Bronchial epithelial cell (primary cell): ENCODE data around the gene FOLR3. TPM values are rescaled to one million over a fixed set of nuclear protein-coding genes. Genes with fewer than 3 reads are reported as not detected.

Experiments used
- DNase-seq: peaks from one replicate; pipeline ENCODE4 v3.0.0-alpha.2; 2010; ENCODE audit warnings: low read depth
- FAIRE-seq: peaks from 2 replicates; lab custom pipeline; 2011; peaks lifted over from hg19 to GRCh38; lab: Jason Lieb, UNC
- H3K27me3 ChIP-seq: 2 replicates; pipeline ENCODE4 v1.5.1; 2011; ENCODE audit warnings: low read length; ENCODE audit not compliant: control insufficient read depth, insufficient read depth
- H3K36me3 ChIP-seq: 2 replicates; pipeline ENCODE4 v1.5.1; 2011; ENCODE audit warnings: low read length; ENCODE audit not compliant: control insufficient read depth, insufficient read depth
- H3K4me3 ChIP-seq: 2 replicates; pipeline ENCODE4 v1.5.1; 2011; ENCODE audit warnings: mild to moderate bottlenecking, low read depth, low read length, control low read depth
- total RNA-seq: library from RNA; depleted of rRNA; stranded (reverse); fragments of >200 nt; gene quantifications from 2 replicates; pipeline ENCODE4 v1.2.1, GENCODE V29; 2014
- TF ChIP-seq, protein P1 (sequence below): IDR thresholded peaks from 2 replicates; pipeline ENCODE4 v1.5.1; 2011; ENCODE audit warnings: mild to moderate bottlenecking, moderate library complexity, low read length, control low read depth, inconsistent platforms; ENCODE audit not compliant: insufficient read depth, severe bottlenecking

The FOLR3 gene
- total RNA-seq, 1 donor from 2014 or later, result 11.3 TPM

DNA sequence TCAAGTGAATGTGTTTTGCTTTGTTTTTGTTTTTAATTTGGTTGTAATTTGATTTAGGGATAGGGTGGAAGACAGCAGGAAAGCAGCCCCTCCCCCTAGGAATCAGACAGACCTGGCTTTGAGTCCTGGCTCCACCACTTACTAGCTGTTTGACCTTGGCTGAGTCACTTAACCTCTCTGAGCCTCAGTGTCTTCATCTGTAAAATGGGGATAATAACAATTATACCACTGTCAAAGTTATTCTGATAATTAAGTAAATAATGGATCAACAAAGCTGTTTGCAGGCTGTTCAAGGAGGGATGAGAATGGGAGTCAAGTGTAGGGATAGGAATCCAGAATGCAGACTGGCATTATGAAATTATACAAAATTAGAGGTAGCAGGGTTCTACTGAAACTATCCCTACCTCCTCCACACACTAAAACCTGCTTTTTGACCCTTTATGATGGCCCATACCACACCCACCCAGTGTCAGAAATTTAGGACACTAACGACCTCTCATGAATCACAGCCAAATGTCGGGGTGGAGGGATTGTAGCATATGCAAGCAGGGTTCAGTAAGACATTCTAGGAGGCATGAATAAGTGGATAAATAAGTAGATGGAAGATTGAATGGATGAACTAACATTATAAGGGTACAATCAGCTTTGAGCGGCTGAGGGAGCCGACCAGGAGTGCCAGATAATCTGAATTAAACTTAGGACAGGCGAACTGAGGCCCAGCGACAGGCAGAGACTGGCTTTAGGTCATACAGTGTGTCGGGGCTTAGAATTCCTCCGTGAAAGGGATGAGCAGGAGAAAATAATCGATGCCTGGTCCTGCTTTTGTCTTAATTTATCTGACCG, 24.0 kb upstream of the FOLR3 start:
- Histone ChIP-seq H3K27me3 (no peaks in the 10 kb centered on the region), H3K4me3 (peak overlapping the region; percentile 67), H3K36me3 (peaks cover 2% of the 10 kb centered on the region)
- FAIRE-seq (no peak), DNase-seq (no peak)
- TF ChIP-seq, protein P1, sequence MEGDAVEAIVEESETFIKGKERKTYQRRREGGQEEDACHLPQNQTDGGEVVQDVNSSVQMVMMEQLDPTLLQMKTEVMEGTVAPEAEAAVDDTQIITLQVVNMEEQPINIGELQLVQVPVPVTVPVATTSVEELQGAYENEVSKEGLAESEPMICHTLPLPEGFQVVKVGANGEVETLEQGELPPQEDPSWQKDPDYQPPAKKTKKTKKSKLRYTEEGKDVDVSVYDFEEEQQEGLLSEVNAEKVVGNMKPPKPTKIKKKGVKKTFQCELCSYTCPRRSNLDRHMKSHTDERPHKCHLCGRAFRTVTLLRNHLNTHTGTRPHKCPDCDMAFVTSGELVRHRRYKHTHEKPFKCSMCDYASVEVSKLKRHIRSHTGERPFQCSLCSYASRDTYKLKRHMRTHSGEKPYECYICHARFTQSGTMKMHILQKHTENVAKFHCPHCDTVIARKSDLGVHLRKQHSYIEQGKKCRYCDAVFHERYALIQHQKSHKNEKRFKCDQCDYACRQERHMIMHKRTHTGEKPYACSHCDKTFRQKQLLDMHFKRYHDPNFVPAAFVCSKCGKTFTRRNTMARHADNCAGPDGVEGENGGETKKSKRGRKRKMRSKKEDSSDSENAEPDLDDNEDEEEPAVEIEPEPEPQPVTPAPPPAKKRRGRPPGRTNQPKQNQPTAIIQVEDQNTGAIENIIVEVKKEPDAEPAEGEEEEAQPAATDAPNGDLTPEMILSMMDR, result no peak

DNA sequence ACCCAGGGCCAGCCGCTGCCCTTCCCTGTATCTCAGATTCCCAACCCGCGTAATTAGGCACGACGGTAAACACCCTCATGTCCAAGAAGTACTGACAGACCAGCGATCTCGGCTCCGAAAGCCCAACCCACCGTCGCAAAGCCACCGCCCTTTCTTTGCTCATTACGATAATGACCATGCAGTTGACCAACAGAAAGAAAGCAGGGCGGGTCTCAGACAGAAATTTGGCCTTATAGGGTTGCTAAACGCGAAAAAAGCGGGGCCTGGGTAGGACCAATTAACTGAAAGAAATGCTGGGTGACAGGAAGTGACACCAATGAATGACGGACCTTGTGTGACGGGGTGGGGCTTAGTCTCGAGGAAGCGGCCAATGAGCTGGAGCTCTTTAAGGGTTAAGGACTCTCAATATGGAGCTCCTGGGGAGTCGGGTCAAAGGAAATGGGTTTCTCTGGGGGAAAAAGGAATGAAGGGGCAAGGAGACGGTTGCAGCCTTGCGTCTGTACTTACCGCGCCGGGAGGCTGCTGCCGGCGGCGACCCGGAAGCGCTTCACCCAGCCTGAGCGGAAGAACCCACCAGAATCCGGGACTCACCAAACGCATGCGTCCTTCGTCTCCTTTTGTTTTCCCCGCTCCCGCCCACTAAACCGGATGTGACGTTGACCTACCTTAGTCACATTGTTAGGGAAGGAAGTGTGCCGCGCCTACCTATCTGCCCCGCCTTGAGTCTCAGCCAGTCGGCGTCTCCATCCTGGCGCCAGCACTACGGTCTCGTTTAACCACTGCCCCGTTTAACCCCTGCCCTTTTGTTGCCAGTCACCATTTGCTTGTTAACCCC, 23.2 kb upstream of the FOLR3 start, which contains the start of gene ANAPC15:
ANAPC15 (minus strand) TSS at position 553 of the 835 bp plus-strand sequence. CDS start 1,419 bp downstream, outside the sequence.
- Histone ChIP-seq H3K27me3 (no peaks in the 10 kb centered on the region), H3K4me3 (peak within 1 kb of the TSS; percentile 67), H3K36me3 (peaks cover 2% of the 10 kb centered on the region)
- peak; percentile 99 for DNase-seq
- TF ChIP-seq, protein P1, result no peak
- peak; percentile 81 for FAIRE-seq

DNA sequence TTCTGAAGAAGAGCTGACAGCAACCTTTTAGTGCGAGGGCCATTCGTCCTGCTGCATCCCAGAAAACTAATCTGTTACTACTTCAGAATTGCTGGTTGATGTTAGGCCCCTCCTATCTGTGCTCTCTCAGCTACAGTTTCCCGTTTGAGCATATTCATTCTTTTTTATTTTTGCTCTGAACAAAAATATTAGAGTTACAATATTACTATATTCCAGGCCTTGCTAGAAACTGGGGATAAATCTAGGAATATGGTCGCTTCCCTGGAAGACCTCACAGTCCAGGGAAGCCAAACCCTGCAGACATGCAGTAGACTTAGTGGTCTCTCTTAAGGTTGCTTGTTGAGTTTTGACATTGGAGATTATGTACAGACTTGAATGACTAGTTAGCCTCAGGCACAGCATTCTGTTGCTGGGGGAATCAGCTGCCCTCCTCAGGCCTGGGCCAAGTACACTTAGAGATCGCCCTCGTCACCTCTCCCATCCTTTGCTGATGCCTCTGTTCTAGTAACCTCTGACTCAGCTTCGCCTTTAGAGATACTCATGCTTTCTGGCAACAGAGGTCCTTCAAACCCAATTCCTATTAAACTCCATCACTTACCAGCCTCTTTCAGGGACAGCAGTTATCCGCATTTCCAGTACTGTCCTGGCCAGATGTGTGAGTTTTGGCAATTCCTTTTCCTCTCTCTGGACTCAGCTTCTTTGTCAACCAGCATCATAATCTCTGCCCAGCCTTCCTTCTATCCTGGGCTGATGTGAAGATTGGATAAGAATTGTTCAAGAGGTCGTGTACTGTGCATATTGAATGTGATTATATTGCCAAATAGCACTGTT, 22.3 kb upstream of the FOLR3 start:
- peak; percentile 90 for DNase-seq
- no peak for FAIRE-seq
- no peaks in the 10 kb centered on the region for H3K27me3 ChIP-seq
- TF ChIP-seq, protein P1, result no peak
- peak overlapping the region; percentile 67 for H3K4me3 ChIP-seq
- H3K36me3 ChIP-seq, result peaks cover 2% of the 10 kb centered on the region

DNA sequence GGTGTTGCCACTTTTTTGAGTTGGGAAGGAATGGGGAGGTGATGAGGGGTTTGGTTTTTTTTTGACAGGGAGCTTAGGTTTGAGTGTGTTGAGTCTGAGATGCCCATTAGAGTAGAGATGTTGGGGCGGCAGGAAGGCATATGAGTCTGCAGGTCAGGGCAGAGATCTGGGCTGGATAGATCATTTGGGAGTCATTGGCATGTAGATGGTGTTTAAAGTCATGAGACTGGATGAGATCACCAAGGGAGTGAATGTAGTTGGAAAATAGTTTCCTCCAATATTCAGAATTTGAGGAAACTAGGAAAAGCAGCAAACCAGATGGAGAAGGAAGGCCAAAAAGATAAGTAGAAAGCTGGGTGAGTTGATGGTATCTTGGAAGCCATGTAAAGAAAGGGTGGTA, 21.0 kb upstream of the FOLR3 start:
- Histone ChIP-seq H3K36me3 (peaks cover 2% of the 10 kb centered on the region), H3K4me3 (no peak overlapping the region), H3K27me3 (no peaks in the 10 kb centered on the region)
- DNase-seq (peak; percentile 89), FAIRE-seq (no peak)
- TF ChIP-seq, protein P1, result no peak

DNA sequence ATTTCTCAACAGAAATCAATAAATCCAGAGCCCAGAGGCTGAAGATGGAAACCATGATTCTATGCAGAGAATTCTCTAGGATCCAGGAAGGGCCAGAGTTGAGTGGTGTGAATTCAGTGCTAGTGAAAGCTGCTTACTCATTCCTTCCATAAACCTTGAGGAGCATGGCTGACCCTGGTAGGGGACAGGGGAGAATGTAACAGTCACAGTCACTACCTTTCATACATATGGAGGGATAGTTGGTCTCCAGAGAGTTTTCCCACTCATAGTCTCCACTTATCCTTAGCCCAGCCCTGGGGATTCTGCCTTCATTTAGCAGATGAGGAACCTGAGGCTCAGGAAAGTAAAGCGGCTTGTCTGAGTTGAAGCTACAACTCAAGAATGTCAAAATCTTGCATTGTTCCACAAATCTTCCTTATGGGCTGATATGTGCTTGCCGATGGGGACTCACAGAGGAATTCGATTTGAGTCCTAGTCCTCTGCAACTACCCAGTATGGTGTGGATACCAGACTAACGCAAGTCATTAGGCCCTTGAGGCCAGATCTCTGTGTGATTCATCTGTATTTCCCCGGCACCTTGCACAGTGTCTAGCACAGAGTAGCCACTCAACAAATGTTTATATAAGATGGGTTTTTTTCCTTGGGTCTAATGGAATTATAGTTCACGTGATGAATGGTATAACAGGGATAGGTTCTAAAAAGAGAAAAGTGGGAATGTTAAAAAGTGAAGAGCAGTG, 19.3 kb upstream of the FOLR3 start:
- TF ChIP-seq, protein P1, result no peak
- no peak for FAIRE-seq
- H3K4me3 ChIP-seq, result no peak overlapping the region

More for the DNA sequence above, 19.3 kb upstream of the FOLR3 start:
- DNase-seq, result no peak
- H3K36me3 ChIP-seq, result peaks cover 1% of the 10 kb centered on the region
- no peaks in the 10 kb centered on the region for H3K27me3 ChIP-seq
